GM19023 (cell line): ENCODE measurements around the gene CINP.
"Not testable (repeated sequence)": the region's sequence is repeated elsewhere in the genome, so short reads cannot be mapped to it uniquely, and the experiment has no call there.

Source experiments
- ATAC-seq: cut with Tn5 transposase; IDR thresholded peaks from one replicate; pipeline ENCODE4 v1.9.1; 2021; ENCODE audit warnings: mild to moderate bottlenecking, moderate library complexity; ENCODE audit not compliant: unreplicated experiment

Gene CINP

GRCh38 chr14:102321456-102322422 is 41.0 kb downstream of the CINP start:
- ATAC-seq: no peak

GRCh38 chr14:102320671-102321455 is 41.8 kb downstream of the CINP start:
- no peak for ATAC-seq

GRCh38 chr14:102320033-102320660 is 42.5 kb downstream of the CINP start:
- peak; percentile 23 for ATAC-seq

- ATAC-seq: peak; percentile 56
Observed at GRCh38 chr14:102319351-102320032, 43.2 kb downstream of the CINP start, which contains the start of gene ZNF839. Gene ZNF839, plus strand, starts transcription at chr14:102319746. Its CDS starts 20 bp downstream, at chr14:102319766.

DNA sequence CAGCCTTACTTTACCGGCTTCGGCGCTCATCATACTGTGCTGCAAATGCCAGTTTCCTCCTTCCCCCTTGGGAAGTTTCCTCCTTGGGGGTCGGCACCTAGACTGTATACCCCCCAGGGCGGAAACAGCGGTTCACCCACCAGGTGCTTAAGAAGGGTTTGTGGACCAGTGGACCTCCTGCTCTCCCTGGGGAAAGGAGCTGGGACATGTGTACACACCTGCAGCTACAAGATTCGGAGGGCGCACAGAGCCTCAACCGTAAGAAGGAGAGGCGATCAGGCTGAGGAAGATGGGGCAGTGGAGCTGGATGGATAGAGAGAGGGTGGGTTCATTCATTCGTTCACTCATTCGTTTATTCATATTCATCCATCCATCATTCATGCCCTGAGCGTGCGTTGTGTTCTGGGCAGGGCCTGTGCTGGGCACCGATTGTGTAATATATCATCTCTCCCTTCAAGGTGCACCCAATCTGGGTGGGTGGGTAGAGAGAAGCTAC is 43.9 kb downstream of the CINP start:
- no peak for ATAC-seq

DNA sequence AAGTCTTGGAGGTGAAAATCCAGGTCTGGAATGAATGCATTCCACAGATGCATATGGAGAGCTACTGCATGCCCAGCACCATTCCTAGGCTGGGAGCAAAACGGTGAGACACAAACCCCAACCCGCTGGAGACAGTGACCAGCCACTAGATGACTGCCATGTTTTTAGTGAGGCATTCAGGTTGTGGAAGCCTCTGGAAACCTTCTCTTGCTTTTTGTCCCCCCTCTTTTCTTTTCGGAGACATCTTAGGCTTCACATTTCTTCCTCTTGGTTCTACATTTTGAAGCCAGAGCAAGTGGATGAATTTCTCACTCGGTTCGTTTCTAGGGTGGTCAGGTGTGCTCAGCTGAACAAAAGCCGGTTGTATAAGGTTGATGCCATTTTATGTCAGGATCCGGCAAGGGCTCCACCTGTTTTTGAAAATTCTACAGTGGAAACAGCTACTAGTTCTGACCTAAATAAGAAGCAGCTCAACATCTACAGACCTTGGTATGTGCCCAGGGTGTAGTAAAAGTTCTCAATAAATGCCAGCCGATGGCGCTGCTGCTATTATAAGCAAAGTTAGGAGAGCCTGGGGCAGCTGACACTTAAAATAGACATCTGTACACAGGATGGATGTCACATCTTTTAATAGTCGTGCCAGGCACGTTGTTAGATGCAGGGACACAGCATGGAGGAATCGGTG is 45.0 kb downstream of the CINP start:
- no peak for ATAC-seq

GRCh38 chr14:102316743-102317563 is 45.7 kb downstream of the CINP start:
- peak; percentile 40 for ATAC-seq

DNA sequence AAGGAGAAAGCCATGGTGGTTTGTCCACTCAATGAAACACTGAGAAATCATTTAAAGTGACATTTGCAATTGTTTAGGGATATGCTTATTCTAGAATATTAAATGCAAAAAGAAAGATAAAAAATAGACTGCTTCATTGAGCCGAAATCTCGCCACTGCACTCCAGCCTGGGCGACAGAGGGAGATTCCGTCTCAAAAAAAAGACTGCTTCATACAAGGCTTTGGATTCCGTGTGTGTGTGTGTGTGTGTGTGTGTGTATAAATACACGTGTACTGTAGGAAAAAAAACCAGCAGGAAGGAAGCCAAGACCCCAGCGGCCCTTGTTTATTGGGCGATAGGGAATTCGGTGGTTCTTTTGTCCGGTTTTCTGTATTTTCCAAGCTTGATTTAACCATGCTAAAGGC is 46.4 kb downstream of the CINP start:
- no peak for ATAC-seq

- ATAC-seq: no peak
Observed at GRCh38 chr14:102315121-102315520, 47.6 kb downstream of the CINP start.

DNA sequence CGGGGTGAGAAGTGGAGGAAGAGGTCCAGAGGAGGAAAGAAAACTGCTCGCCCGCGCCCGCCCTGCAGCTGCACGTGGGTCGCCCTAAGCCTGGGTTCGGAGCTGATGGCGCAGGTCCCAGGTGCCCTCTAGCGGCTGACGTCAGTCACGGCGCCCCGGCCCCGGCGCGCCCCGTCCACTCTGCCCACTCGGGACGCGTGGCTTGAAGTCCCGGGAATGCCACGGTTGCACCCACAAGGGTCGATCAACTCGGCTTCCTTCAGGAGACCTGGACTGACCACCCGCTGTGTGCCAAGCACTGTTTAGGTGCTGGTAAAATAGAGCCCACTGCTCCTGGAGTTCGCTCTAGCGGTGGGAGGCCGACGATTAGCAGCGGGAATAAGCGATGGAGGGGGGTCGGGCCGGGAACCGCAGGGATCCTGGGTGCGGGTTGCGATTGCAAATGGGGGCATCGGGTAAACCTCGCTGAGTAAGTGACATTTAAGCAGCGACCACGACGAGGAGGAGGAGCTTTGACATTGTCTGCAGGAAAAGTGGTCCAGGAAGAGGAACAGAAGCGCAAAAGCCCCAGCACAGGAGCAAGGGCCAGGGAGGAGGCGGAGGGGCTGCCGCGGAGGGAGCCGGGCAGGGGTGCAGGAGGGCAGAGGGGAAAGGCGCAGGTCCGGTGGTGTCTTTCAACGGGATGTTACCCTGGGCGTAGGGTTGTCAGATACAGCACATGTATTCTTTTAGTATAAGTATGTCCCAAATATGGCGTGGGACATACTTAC is 48.3 kb downstream of the CINP start:
- peak; percentile 54 for ATAC-seq

DNA sequence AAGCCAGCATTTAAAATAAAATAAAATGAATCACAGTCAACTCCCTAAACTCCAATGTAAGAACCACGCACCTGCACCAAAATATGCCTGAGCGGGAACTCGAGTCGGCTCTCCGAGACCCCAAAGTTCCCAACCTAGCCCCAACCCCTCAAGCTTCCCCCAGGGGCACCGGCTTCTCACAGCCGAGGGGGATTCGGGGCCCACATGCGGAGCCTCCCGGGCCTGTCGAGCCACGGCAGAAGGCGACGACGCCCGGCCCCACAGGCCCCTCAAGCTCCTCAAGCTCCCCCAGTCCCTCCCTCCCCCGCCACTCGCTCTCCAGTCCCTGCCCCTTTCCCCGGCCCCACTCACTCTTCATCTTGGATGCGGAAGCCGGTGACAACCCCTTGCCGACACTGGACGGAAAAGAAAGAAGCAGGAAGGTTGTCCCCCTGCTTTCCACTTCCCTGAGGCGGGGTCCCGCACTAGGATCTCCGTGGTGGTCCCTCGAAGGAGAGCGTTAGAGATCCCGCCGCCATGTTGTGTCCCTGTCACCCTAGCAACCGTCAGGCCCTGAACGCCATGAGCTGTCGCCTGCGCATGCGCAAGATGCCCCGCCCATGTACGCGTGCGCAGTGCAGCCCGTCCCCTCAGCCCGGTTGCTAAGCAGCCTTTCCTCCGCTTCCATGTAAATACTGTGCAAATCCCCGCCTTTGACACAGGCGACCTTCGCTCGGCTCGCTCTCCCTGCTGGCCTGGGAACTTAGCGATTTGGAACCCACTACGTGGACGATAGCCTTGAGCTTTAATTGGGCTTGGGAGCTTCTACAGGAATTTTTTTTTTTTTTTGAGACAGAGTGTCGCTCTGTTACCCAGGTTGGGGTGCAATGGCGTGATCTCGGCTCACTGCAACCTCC is 57.8 kb downstream of the CINP start, which contains the start of gene MOK:
MOK (minus strand) TSS at position 554 of the 896 bp plus-strand sequence; CDS start at position 358, 196 bp downstream.
- peak; percentile 96 for ATAC-seq

GRCh38 chr14:102303664-102304063 is 59.0 kb downstream of the CINP start:
- no peak for ATAC-seq

DNA sequence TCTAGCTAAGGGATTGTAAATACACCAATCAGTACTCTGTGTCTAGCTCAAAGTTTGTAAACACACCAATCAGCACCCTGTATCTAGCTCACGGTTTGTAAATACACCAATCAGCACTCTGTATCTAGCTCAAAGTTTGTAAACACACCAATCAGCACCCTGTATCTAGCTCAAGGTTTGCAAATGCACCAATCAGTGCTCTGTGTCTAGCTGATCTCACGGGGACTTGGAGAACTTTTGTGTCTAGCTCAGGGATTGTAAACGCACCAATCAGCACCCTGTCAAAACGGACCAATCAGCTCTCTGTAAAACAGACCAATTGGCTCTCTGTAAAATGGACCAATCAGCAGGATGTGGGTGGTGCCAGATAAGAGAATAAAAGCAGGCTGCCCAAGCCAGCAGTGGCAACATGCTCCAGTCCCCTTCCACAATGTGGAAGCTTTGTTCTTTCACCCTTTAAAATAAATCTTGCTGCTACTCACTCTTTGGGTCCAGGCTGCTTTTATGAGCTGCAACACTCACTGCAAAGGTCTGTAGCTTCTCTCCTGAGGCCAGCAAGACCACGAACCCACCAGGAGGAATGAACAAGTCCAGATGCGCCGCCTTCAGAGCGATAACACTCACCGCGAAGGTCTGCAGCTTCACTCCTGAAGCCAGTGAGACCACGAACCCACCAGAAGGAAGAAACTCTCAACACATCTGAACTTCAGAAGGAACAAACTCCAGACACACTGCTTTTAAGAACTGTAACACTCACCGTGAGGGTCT is 64.2 kb downstream of the CINP start:
- ATAC-seq: not testable (repeated sequence)
